Superior temporal gyrus (tissue), 1 donor: ENCODE results near the gene PCP4L1.
"Not testable (repeated sequence)": the region's sequence is repeated elsewhere in the genome, so short reads cannot be mapped to it uniquely, and the experiment has no call there.

Experiments
- DNase-seq: peaks from one replicate; pipeline ENCODE4 v3.0.0-alpha.2; 2016; ENCODE audit errors: extremely low spot score

Gene PCP4L1

GRCh38 chr1:161258439-161259344 is at the start of gene PCP4L1:
Gene PCP4L1 (plus strand): TSS chr1:161258745. CDS start chr1:161258975, 230 bp downstream.
- peak; percentile 61 for DNase-seq

- peak; percentile 81 for DNase-seq
Observed at GRCh38 chr1:161209790-161210409, 48.6 kb upstream of the PCP4L1 start.

- no peak for DNase-seq
Observed at GRCh38 chr1:161214369-161214768, 44.2 kb upstream of the PCP4L1 start.

- DNase-seq: no peak
Observed at GRCh38 chr1:161215076-161215475, 43.5 kb upstream of the PCP4L1 start, which contains the start of gene FCER1G. Gene FCER1G (plus strand): TSS chr1:161215295. CDS start chr1:161215322, 27 bp downstream.

- no peak for DNase-seq
Observed at GRCh38 chr1:161216945-161217712, 41.4 kb upstream of the PCP4L1 start.

- no peak for DNase-seq
Observed at GRCh38 chr1:161217831-161218230, 40.7 kb upstream of the PCP4L1 start.

GRCh38 chr1:161218301-161219077 is 40.1 kb upstream of the PCP4L1 start:
- no peak for DNase-seq

GRCh38 chr1:161219078-161219892 is 39.3 kb upstream of the PCP4L1 start:
- DNase-seq: no peak

GRCh38 chr1:161220002-161220401 is 38.5 kb upstream of the PCP4L1 start:
- no peak for DNase-seq

- no peak for DNase-seq
Observed at GRCh38 chr1:161222175-161223019, 36.1 kb upstream of the PCP4L1 start.

- no peak for DNase-seq
Observed at GRCh38 chr1:161223805-161224694, 34.5 kb upstream of the PCP4L1 start.

- not testable (repeated sequence) for DNase-seq
Observed at GRCh38 chr1:161224695-161225087, 33.9 kb upstream of the PCP4L1 start.

- DNase-seq: no peak
Observed at GRCh38 chr1:161225178-161225533, 33.4 kb upstream of the PCP4L1 start.

- DNase-seq: peak; percentile 99
Observed at GRCh38 chr1:161225534-161226319, 32.8 kb upstream of the PCP4L1 start, which contains the start of gene TOMM40L. Gene TOMM40L (plus strand): TSS chr1:161226060. CDS start chr1:161226490, 430 bp downstream.

- DNase-seq: no peak
Observed at GRCh38 chr1:161226320-161226711, 32.2 kb upstream of the PCP4L1 start.

GRCh38 chr1:161226759-161227158 is 31.8 kb upstream of the PCP4L1 start:
- DNase-seq: no peak

GRCh38 chr1:161227196-161227871 is 31.2 kb upstream of the PCP4L1 start:
- peak; percentile 94 for DNase-seq
